SU-DHL-6 (cell line): ENCODE data around the gene KDM1B.

Experiments used
- H2AFZ ChIP-seq: fragments of 200-600 bp; sonication (generic); 2 replicates; pipeline ENCODE4 v1.6.1; 2014; ENCODE audit warnings: low read depth, mild to moderate bottlenecking, moderate library complexity, mixed read lengths, antibody characterized with exemption, low read length; ENCODE audit not compliant: severe bottlenecking
- H3F3A ChIP-seq: fragments of 200-600 bp; shearing (Covaris generic); 2 replicates; pipeline ENCODE4 v1.6.0; 2016; ENCODE audit warnings: antibody characterized with exemption, mild to moderate bottlenecking; ENCODE audit not compliant: insufficient read depth
- H3K27ac ChIP-seq: fragments of 200-600 bp; sonication (generic); 2 replicates; pipeline ENCODE4 v1.5.1; 2016; ENCODE audit warnings: low read depth, mild to moderate bottlenecking, low read length, moderate library complexity, mixed read lengths
- H3K27me3 ChIP-seq: fragments of 200-600 bp; sonication (generic), shearing (Covaris generic); 2 replicates; pipeline ENCODE4 v1.6.0; 2014; ENCODE audit warnings: mild to moderate bottlenecking, low read length
- H3K36me3 ChIP-seq: fragments of 200-600 bp; sonication (generic); 2 replicates; pipeline ENCODE4 v1.6.1; 2014; ENCODE audit warnings: mild to moderate bottlenecking, low read length, mixed read lengths
- H3K4me2 ChIP-seq: fragments of 300-600, 200-600 bp; shearing (Covaris generic), sonication (generic); 2 replicates; pipeline ENCODE4 v1.6.0; 2014; ENCODE audit warnings: low read length, low read depth, mild to moderate bottlenecking; ENCODE audit not compliant: poor library complexity, severe bottlenecking
- H3K4me3 ChIP-seq: fragments of 200-600 bp; sonication (generic); 2 replicates; pipeline ENCODE4 v1.5.1; 2014; ENCODE audit warnings: antibody characterized with exemption, low read length, mild to moderate bottlenecking, mixed read lengths; ENCODE audit not compliant: insufficient read depth, poor library complexity, severe bottlenecking
- H3K79me2 ChIP-seq: fragments of 200-600 bp; sonication (generic); 2 replicates; pipeline ENCODE4 v1.6.1; 2014; ENCODE audit warnings: mild to moderate bottlenecking, low read length, moderate library complexity; ENCODE audit not compliant: insufficient read depth
- H3K9ac ChIP-seq: fragments of 200-600 bp; sonication (generic); 2 replicates; pipeline ENCODE4 v1.7.0; 2014; ENCODE audit warnings: mild to moderate bottlenecking, low read length
- H3K9me2 ChIP-seq: fragments of 200-600 bp; sonication (generic); replicated peaks from 2 replicates; pipeline ENCODE4 v1.6.1; 2014; ENCODE audit warnings: low read length; ENCODE audit not compliant: insufficient read depth
- H3K9me3 ChIP-seq: fragments of 200-600 bp; sonication (generic); 2 replicates; pipeline ENCODE4 v1.6.1; 2014; ENCODE audit warnings: low read length, mixed read lengths; ENCODE audit not compliant: insufficient read depth
- H4K20me1 ChIP-seq: fragments of 200-600 bp; sonication (generic); 2 replicates; pipeline ENCODE4 v1.6.1; 2014; ENCODE audit warnings: low read depth, mild to moderate bottlenecking, antibody characterized with exemption, low read length, moderate library complexity, mixed read lengths
- EZH2phosphoT487 ChIP-seq: fragments of 200-600 bp; sonication (generic), shearing (Covaris generic); conservative IDR thresholded peaks from 2 replicates; pipeline ENCODE4 v1.6.1; 2018; ENCODE audit warnings: mild to moderate bottlenecking, antibody characterized with exemption, low read length, moderate library complexity, mixed read lengths
- TF ChIP-seq, protein P1 (sequence below): fragments of 200-600 bp; sonication (generic); IDR thresholded peaks from one replicate; pipeline ENCODE4 v1.5.1; 2017; ENCODE audit warnings: antibody characterized with exemption, mild to moderate bottlenecking, low read length, moderate library complexity; ENCODE audit not compliant: insufficient read depth, poor library complexity, severe bottlenecking

The KDM1B gene

DNA sequence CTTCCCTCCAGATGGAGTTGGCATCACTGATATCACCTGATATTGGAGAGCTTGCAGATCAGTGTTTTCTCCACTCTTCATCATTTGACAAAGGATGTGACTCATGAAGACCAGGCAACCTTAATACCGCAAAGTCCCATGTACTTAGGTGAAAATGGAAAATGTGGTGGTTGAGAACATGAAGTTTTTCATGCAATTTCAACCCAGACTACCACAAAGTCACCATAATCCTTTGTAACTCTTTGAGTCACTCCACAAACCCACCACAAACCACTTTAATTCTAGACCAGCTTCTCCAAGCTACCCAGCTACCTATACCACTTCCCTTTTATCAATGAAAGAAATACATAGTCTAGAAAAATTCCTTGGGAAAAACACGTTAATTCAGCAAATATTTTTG, 39.9 kb upstream of the KDM1B start:
- Histone ChIP-seq H3F3A (no peaks in the 10 kb centered on the region), H3K4me2 (no peak overlapping the region), H3K36me3 (no peaks in the 10 kb centered on the region), H3K79me2 (no peaks in the 10 kb centered on the region), H3K27ac (no peak overlapping the region), H2AFZ (no peak overlapping the region), H3K27me3 (no peaks in the 10 kb centered on the region), H3K9ac (no peak overlapping the region), H3K9me2 (no peaks in the 10 kb centered on the region), H4K20me1 (no peaks in the 10 kb centered on the region), H3K9me3 (no peaks in the 10 kb centered on the region), H3K4me3 (no peak overlapping the region)
- TF ChIP-seq, protein P1, sequence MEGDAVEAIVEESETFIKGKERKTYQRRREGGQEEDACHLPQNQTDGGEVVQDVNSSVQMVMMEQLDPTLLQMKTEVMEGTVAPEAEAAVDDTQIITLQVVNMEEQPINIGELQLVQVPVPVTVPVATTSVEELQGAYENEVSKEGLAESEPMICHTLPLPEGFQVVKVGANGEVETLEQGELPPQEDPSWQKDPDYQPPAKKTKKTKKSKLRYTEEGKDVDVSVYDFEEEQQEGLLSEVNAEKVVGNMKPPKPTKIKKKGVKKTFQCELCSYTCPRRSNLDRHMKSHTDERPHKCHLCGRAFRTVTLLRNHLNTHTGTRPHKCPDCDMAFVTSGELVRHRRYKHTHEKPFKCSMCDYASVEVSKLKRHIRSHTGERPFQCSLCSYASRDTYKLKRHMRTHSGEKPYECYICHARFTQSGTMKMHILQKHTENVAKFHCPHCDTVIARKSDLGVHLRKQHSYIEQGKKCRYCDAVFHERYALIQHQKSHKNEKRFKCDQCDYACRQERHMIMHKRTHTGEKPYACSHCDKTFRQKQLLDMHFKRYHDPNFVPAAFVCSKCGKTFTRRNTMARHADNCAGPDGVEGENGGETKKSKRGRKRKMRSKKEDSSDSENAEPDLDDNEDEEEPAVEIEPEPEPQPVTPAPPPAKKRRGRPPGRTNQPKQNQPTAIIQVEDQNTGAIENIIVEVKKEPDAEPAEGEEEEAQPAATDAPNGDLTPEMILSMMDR, result no peak
- TF ChIP-seq EZH2phosphoT487, result no peak

DNA sequence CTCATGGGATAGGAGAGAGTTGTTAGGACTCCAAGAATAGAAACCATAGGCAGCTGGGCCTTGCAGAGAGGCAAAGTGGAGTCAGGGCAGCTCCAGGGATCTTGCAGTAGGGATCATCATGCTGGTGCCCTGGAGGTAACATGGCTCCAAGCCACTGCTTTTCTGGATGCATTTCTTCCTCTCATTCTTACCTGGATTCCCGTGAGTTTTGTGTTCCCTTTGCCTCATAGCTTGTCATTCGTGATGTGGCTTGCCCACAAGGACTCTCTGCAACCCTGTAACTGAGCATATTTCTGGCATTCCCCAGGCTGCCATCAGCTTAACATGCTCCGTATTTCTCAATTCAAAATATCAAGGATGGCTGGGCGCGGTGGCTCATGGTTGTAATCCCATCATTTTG, 38.1 kb upstream of the KDM1B start:
- Histone ChIP-seq H3F3A (no peaks in the 10 kb centered on the region), H3K9me3 (no peaks in the 10 kb centered on the region), H3K9ac (no peak overlapping the region), H2AFZ (no peak overlapping the region), H3K4me3 (no peak overlapping the region), H3K27ac (no peak overlapping the region), H3K79me2 (no peaks in the 10 kb centered on the region), H3K36me3 (no peaks in the 10 kb centered on the region), H4K20me1 (no peaks in the 10 kb centered on the region), H3K4me2 (no peak overlapping the region), H3K9me2 (no peaks in the 10 kb centered on the region), H3K27me3 (no peaks in the 10 kb centered on the region)
- TF ChIP-seq, protein P1, result no peak
- TF ChIP-seq EZH2phosphoT487, result no peak

DNA sequence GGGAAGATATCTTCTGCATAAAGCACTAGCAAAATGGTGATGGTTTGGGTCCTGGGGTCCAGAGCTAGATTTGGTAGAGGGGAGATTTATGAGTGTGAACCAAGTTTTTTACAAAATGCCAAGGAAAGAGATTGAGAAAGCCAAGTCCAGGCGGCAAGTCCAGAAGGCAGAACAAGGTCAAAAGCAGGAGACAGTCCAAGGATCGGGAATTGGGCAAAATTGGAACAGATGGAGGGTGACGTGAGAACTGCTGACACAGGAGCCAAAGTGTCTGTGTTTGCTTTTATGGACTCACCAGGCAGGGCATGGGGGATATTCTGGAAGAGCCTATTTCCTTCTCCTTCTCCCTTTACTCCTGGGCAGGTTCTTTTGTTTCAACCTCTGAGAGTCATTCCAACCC, 36.9 kb upstream of the KDM1B start:
- H3K4me2 ChIP-seq, result no peak overlapping the region
- no peak overlapping the region for H3K4me3 ChIP-seq
- H3K36me3 ChIP-seq, result no peaks in the 10 kb centered on the region
- no peak overlapping the region for H3K27ac ChIP-seq
- no peaks in the 10 kb centered on the region for H3K27me3 ChIP-seq
- no peaks in the 10 kb centered on the region for H3K79me2 ChIP-seq
- TF ChIP-seq, protein P1, result no peak
- TF ChIP-seq EZH2phosphoT487, result no peak
- no peak overlapping the region for H3K9ac ChIP-seq
- H3F3A ChIP-seq, result no peaks in the 10 kb centered on the region
- no peak overlapping the region for H2AFZ ChIP-seq
- H3K9me3 ChIP-seq, result no peaks in the 10 kb centered on the region
- H4K20me1 ChIP-seq, result no peaks in the 10 kb centered on the region
- H3K9me2 ChIP-seq, result no peaks in the 10 kb centered on the region
